HFF-Myc (cell line): Measurements from ENCODE around the gene ACOT12.

Experiments
- DNase-seq: peaks from one replicate; pipeline ENCODE4 v3.0.0-alpha.2; 2011; ENCODE audit warnings: low read depth; ENCODE audit errors: extremely low read depth
- H3K4me3 ChIP-seq: replicated peaks from 2 replicates; pipeline ENCODE4 v1.5.1; 2011; ENCODE audit warnings: low read depth, mild to moderate bottlenecking, control low read depth, low read length
- CTCF ChIP-seq: IDR thresholded peaks from 2 replicates; pipeline ENCODE4 v1.5.1; 2012; ENCODE audit warnings: mild to moderate bottlenecking, low read depth, low read length, control low read depth; ENCODE audit errors: missing control alignments

The ACOT12 gene

GRCh38 chr5:81315830-81316229, 78.1 kb downstream of the ACOT12 start:
- DNase-seq: no peak
- H3K4me3 ChIP-seq: no peak overlapping the region
- no peak for TF ChIP-seq CTCF

GRCh38 chr5:81315336-81315735, 78.6 kb downstream of the ACOT12 start:
- H3K4me3 ChIP-seq: no peak overlapping the region
- TF ChIP-seq CTCF: no peak
- no peak for DNase-seq

GRCh38 chr5:81314581-81314980, 79.4 kb downstream of the ACOT12 start:
- TF ChIP-seq CTCF: no peak
- no peak overlapping the region for H3K4me3 ChIP-seq
- DNase-seq: no peak

- no peak overlapping the region for H3K4me3 ChIP-seq
- DNase-seq: no peak
- no peak for TF ChIP-seq CTCF
Measured at GRCh38 chr5:81313686-81314085, 80.2 kb downstream of the ACOT12 start.

GRCh38 chr5:81313278-81313677, 80.7 kb downstream of the ACOT12 start:
- TF ChIP-seq CTCF: no peak
- H3K4me3 ChIP-seq: no peak overlapping the region
- no peak for DNase-seq

- no peak for TF ChIP-seq CTCF
- no peak overlapping the region for H3K4me3 ChIP-seq
- DNase-seq: no peak
Measured at GRCh38 chr5:81310402-81311063, 83.4 kb downstream of the ACOT12 start.

- TF ChIP-seq CTCF: no peak
- DNase-seq: no peak
- H3K4me3 ChIP-seq: no peak overlapping the region
Measured at GRCh38 chr5:81308836-81309235, 85.1 kb downstream of the ACOT12 start.
